Spleen (tissue), 11 donors: ENCODE measurements around the gene GSTT4. TPM values are rescaled to one million over a fixed set of nuclear protein-coding genes. Genes with fewer than 3 reads are reported as not detected.

ENCODE experiments used
- DNase-seq: peaks from one replicate; pipeline ENCODE4 v3.0.0-alpha.2; 2020
- H3K27ac ChIP-seq, 8 donors: fragments of 200-600 bp; sonication (generic) in 7 of 8; 1 replicate in 4 of 8; 2 replicates in 4 of 8; pipeline versions ENCODE4 v1.5.0 to v1.8.0; 2016 to 2021; ENCODE audit warnings: inconsistent platforms in 4 of 8, mild to moderate bottlenecking in 4 of 8, moderate library complexity in 1 of 8
- H3K27me3 ChIP-seq, 7 donors: fragments of 200-600 bp; sonication (generic) in 6 of 7; replicated peaks in 1 of 7; 1 replicate in 4 of 7; 2 replicates in 3 of 7; pipeline versions ENCODE4 v1.5.0 to v1.8.0; 2016 to 2021; ENCODE audit warnings: inconsistent platforms in 3 of 7, mild to moderate bottlenecking in 1 of 7
- H3K36me3 ChIP-seq, 6 donors: fragments of 200-600 bp; sonication (generic) in 5 of 6; 1 replicate in 4 of 6; 2 replicates in 2 of 6; pipeline versions ENCODE4 v1.5.0 to v1.8.0; 2016 to 2021; ENCODE audit warnings: inconsistent platforms in 2 of 6
- H3K4me1 ChIP-seq, 6 donors: fragments of 200-600 bp; sonication (generic) in 5 of 6; 1 replicate in 3 of 6; 2 replicates in 3 of 6; pipeline versions ENCODE4 v1.5.0 to v1.8.0; 2016 to 2021; ENCODE audit warnings: inconsistent platforms in 3 of 6
- H3K4me3 ChIP-seq, 8 donors: fragments of 200-600 bp; sonication (generic) in 7 of 8; 1 replicate in 4 of 8; 2 replicates in 4 of 8; pipeline versions ENCODE4 v1.5.0 to v1.8.0; 2016 to 2021; ENCODE audit warnings: inconsistent platforms in 4 of 8, mild to moderate bottlenecking in 4 of 8, moderate library complexity in 2 of 8
- H3K9me3 ChIP-seq, 8 donors: fragments of 200-600 bp; sonication (generic) in 7 of 8; 1 replicate in 4 of 8; 2 replicates in 4 of 8; pipeline versions ENCODE4 v1.5.0 to v1.8.0; 2016 to 2021; ENCODE audit warnings: inconsistent platforms in 4 of 8
- POLR2A ChIP-seq, 3 donors: fragments of 450-650 bp; IDR thresholded peaks; one replicate each; pipeline ENCODE4 v1.5.1; 2017; ENCODE audit warnings: antibody characterized with exemption in 3 of 3, mild to moderate bottlenecking in 1 of 3
- POLR2AphosphoS5 ChIP-seq, 3 donors: sonication (generic); formaldehyde crosslinking; IDR thresholded peaks; one replicate each; pipeline ENCODE4 v1.5.1; 2017; ENCODE audit warnings: antibody characterized with exemption in 3 of 3
- WGBS, 5 donors: extraction: QIAGEN DNeasy Blood & Tissue Kit in 3 of 5; methylation state at CpG; one replicate each; pipeline versions ENCODE4 v1.1.5 to v1.1.7; 2013 to 2018; 5-methylcytosine and 5-hydroxymethylcytosine counted together
- intact Hi-C: fragments of 100-400 bp; cut with DNase I; formaldehyde crosslinking; loops from one replicate; pipeline ENCODE4 v1.15.0; 2023; ENCODE audit warnings: low total_unique reads
- polyA plus RNA-seq, 3 donors: library from polyadenylated mRNA; stranded (reverse); fragments of 200-250 nt; gene quantifications; one replicate each; pipeline ENCODE4 v1.2.1, GENCODE V29; 2013
- total RNA-seq, 7 donors: library from RNA; depleted of rRNA in 3 of 7; stranded (reverse); fragments of >200 nt in 3 of 7; fragmentation: NEBNext Ultra II Directional in 4 of 7; extraction: Animal tissue kit (Norgen Biotek cat#: 25700) in 4 of 7; gene quantifications; one replicate each; pipeline versions ENCODE4 v1.1.0 to v1.2.1, GENCODE V29; 2016 to 2021
- TF ChIP-seq, protein P1 (sequence below), 11 experiments: fragments of 200-600 bp in 7 of 11; fragments of 450-650 bp in 4 of 11; sonication (generic) in 4 of 11; IDR thresholded peaks in 8 of 11; conservative IDR thresholded peaks in 3 of 11; 1 replicate in 7 of 11; 2 replicates in 4 of 11; pipeline versions ENCODE4 v1.4.0 to v1.8.0; 2016 to 2021; ENCODE audit warnings: antibody characterized with exemption in 11 of 11, inconsistent platforms in 4 of 11, mild to moderate bottlenecking in 1 of 11
- donor health status: healthy with polysubstance abuse.
- donor health status: DM: no; HTN: no; CAD: no; lungs with moderate emphysema.
- donor health status: DM: no; HTN: no; CAD: no.
- donor health status: Bipolar disorder and iron deficiency.
- donor health status: healthy.
- donor health status: DM: no; HTN: no; CAD: no.
- donor health status: DM: yes; HTN: yes; CAD: no.

GSTT4 gene
- total and polyA plus RNA-seq, 10 donors = not detected

- 92 to 96% (median 94%) methylated on average over 5 of the region's 5 CpGs for WGBS, 5 donors
- intact Hi-C loops = no loop called here
- Histone ChIP-seq H3K9me3 (no peaks in the 10 kb centered on the region), H3K4me3 (no peak overlapping the region), H3K27ac (no peak overlapping the region), H3K4me1 (peaks cover 0 to 10% (median 0%) of the 10 kb centered on the region in 6 donors), H3K36me3 (peaks cover 0 to 95% (median 73%) of the 10 kb centered on the region in 6 donors), H3K27me3 (no peaks in the 10 kb centered on the region)
- no peak for DNase-seq
- no peak for TF ChIP-seq POLR2AphosphoS5 (IDR thresholded peaks at IDR 0.05)
- TF ChIP-seq, protein P1, sequence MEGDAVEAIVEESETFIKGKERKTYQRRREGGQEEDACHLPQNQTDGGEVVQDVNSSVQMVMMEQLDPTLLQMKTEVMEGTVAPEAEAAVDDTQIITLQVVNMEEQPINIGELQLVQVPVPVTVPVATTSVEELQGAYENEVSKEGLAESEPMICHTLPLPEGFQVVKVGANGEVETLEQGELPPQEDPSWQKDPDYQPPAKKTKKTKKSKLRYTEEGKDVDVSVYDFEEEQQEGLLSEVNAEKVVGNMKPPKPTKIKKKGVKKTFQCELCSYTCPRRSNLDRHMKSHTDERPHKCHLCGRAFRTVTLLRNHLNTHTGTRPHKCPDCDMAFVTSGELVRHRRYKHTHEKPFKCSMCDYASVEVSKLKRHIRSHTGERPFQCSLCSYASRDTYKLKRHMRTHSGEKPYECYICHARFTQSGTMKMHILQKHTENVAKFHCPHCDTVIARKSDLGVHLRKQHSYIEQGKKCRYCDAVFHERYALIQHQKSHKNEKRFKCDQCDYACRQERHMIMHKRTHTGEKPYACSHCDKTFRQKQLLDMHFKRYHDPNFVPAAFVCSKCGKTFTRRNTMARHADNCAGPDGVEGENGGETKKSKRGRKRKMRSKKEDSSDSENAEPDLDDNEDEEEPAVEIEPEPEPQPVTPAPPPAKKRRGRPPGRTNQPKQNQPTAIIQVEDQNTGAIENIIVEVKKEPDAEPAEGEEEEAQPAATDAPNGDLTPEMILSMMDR (IDR thresholded peaks at IDR 0.05 in 8 of 11, conservative IDR thresholded peaks at IDR 0.05 in 3 of 11) = no peak
- TF ChIP-seq POLR2A (IDR thresholded peaks at IDR 0.05) = no peak
These were observed 45.8 kb upstream of the GSTT4 start for GRCh38 chr22:24051028-24051427.

DNA sequence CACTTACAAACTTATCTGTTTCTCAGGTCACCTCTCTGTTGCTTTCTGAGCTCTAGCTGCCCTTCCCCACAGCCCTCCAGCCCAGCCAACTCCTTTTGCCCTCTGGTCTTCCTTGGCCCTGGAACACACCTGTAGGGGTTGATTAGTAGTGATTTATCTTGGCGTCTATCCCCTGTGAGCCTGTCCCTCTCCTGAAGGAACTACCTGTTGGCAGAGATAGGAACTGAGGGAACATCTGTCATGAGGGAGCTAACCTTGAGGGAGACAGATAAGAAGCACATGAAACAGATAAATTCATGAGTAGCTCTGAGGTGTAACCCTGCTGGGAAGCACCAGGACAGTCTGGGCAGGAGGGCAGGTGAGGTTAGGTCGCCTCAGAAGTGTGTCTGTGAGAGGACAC is 44.7 kb upstream of the GSTT4 start:
- 90 to 97% (median 95%) methylated on average over 2 of the region's 2 CpGs for WGBS, 5 donors
- Histone ChIP-seq H3K4me1 (peaks cover 0 to 10% (median 0%) of the 10 kb centered on the region in 6 donors), H3K4me3 (no peak overlapping the region), H3K27me3 (no peaks in the 10 kb centered on the region), H3K27ac (no peak overlapping the region), H3K36me3 (peaks cover 0 to 95% (median 67%) of the 10 kb centered on the region in 6 donors), H3K9me3 (no peaks in the 10 kb centered on the region)
- DNase-seq = no peak
- intact Hi-C loops = no loop called here
- TF ChIP-seq, protein P1 (IDR thresholded peaks at IDR 0.05 in 8 of 11, conservative IDR thresholded peaks at IDR 0.05 in 3 of 11) = no peak
- TF ChIP-seq POLR2AphosphoS5 (IDR thresholded peaks at IDR 0.05) (no peak), POLR2A (IDR thresholded peaks at IDR 0.05) (no peak)

DNA sequence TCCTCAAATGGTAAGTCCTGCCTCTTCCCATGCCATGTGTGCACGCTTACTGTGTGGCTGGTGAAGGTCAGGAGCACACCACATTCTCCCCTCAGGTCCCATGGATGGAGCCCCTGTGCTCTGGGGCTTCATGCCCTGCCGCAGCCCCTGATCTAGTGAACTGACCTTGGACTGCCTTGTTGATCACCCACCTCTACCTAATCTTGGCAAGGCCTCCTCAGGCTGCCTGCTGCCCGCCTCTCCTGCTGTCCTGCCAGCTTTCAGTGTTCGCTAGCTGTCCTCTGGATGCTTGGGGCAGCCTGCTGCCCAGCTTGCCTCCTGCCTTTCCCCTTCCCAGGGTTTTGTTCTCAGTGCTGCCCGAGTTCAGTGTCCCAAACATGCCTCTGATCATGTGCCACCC is 44.0 kb upstream of the GSTT4 start:
- intact Hi-C loops = no loop called here
- Histone ChIP-seq H3K4me3 (no peak overlapping the region), H3K4me1 (peaks cover 0 to 9% (median 0%) of the 10 kb centered on the region in 6 donors), H3K27me3 (no peaks in the 10 kb centered on the region), H3K27ac (no peak overlapping the region), H3K36me3 (peaks cover 0 to 95% (median 64%) of the 10 kb centered on the region in 6 donors), H3K9me3 (no peaks in the 10 kb centered on the region)
- 89 to 98% (median 96%) methylated on average over 5 of the region's 5 CpGs for WGBS, 5 donors
- no peak for DNase-seq
- TF ChIP-seq POLR2A (IDR thresholded peaks at IDR 0.05) (no peak), POLR2AphosphoS5 (IDR thresholded peaks at IDR 0.05) (no peak)
- TF ChIP-seq, protein P1 (IDR thresholded peaks at IDR 0.05 in 8 of 11, conservative IDR thresholded peaks at IDR 0.05 in 3 of 11) = no peak

GRCh38 chr22:24046024-24046423 is 40.8 kb upstream of the GSTT4 start:
- Histone ChIP-seq H3K4me1 (no peaks in the 10 kb centered on the region), H3K9me3 (no peaks in the 10 kb centered on the region), H3K27ac (no peak overlapping the region), H3K36me3 (peaks cover 0 to 100% (median 68%) of the 10 kb centered on the region in 6 donors), H3K4me3 (no peak overlapping the region), H3K27me3 (no peaks in the 10 kb centered on the region)
- DNase-seq = no peak
- intact Hi-C loops = no loop called here
- TF ChIP-seq, protein P1 (IDR thresholded peaks at IDR 0.05 in 8 of 11, conservative IDR thresholded peaks at IDR 0.05 in 3 of 11) = no peak
- TF ChIP-seq POLR2AphosphoS5 (IDR thresholded peaks at IDR 0.05) = no peak
- no peak for TF ChIP-seq POLR2A (IDR thresholded peaks at IDR 0.05)
- 76 to 90% (median 83%) methylated on average over 5 of the region's 5 CpGs for WGBS, 5 donors
